Nephron progenitor cell (in vitro differentiated cells): Measurements from ENCODE around the gene PITX1.
"Not testable (repeated sequence)": the region's sequence is repeated elsewhere in the genome, so short reads cannot be mapped to it uniquely, and the experiment has no call there.

Experiments
- DNase-seq: peaks from one replicate; pipeline ENCODE4 v3.0.0; 2021
- H3K27ac Mint-ChIP-seq: 2 replicates; pipeline ENCODE4 v1.8.0; 2021; ENCODE audit warnings: mild to moderate bottlenecking, moderate library complexity, mixed read lengths
- H3K27me3 Mint-ChIP-seq: 2 replicates; pipeline ENCODE4 v1.8.0; 2021; ENCODE audit warnings: mild to moderate bottlenecking, low read depth, mixed read lengths; ENCODE audit not compliant: poor library complexity
- H3K36me3 Mint-ChIP-seq: 2 replicates; pipeline ENCODE4 v1.8.0; 2021; ENCODE audit warnings: low read depth, mixed read lengths
- H3K4me1 Mint-ChIP-seq: 2 replicates; pipeline ENCODE4 v1.8.0; 2021; ENCODE audit warnings: mixed read lengths
- H3K4me3 Mint-ChIP-seq: 2 replicates; pipeline ENCODE4 v1.8.0; 2021; ENCODE audit warnings: mild to moderate bottlenecking, moderate library complexity, mixed read lengths
- H3K9me3 Mint-ChIP-seq: 2 replicates; pipeline ENCODE4 v1.8.0; 2021; ENCODE audit warnings: mild to moderate bottlenecking, moderate library complexity, mixed read lengths
- TF ChIP-seq, protein P1 (sequence below): fragments of 200-600 bp; sonication (generic); IDR thresholded peaks from 2 replicates; pipeline ENCODE4 v1.5.0; 2021; ENCODE audit warnings: antibody characterized with exemption

PITX1 gene

DNA sequence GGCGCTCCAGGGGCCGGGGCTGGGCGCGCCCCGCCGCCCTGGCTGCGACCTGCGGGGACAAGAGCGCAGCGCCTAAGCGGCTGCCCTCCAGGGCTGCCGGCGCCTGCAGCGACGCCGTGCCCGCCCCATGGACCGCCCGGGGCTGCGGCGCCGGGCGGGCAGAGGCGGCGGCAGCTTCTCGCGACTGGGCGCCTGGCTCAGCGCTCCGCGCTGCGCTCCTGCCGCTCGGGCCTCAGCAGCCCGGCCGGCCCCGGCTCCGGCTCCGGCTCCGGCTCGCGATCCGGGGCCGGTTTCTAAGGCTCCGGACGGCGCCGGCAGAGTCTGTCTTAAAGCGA, at the start of gene PITX1:
Gene PITX1, minus strand, starts transcription at position 328 of the 335 bp plus-strand sequence. CDS start 347 bp downstream, outside the sequence.
- Mint-ChIP-seq H3K27ac (no peak within 1 kb of the TSS), H3K27me3 (peaks cover 94% of the 10 kb centered on the region), H3K36me3 (no peaks in the 10 kb centered on the region), H3K4me3 (peak within 1 kb of the TSS; percentile 82), H3K9me3 (peaks cover 3% of the 10 kb centered on the region), H3K4me1 (peaks cover 37% of the 10 kb centered on the region)
- TF ChIP-seq, protein P1, sequence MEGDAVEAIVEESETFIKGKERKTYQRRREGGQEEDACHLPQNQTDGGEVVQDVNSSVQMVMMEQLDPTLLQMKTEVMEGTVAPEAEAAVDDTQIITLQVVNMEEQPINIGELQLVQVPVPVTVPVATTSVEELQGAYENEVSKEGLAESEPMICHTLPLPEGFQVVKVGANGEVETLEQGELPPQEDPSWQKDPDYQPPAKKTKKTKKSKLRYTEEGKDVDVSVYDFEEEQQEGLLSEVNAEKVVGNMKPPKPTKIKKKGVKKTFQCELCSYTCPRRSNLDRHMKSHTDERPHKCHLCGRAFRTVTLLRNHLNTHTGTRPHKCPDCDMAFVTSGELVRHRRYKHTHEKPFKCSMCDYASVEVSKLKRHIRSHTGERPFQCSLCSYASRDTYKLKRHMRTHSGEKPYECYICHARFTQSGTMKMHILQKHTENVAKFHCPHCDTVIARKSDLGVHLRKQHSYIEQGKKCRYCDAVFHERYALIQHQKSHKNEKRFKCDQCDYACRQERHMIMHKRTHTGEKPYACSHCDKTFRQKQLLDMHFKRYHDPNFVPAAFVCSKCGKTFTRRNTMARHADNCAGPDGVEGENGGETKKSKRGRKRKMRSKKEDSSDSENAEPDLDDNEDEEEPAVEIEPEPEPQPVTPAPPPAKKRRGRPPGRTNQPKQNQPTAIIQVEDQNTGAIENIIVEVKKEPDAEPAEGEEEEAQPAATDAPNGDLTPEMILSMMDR = no peak
- no peak for DNase-seq

DNA sequence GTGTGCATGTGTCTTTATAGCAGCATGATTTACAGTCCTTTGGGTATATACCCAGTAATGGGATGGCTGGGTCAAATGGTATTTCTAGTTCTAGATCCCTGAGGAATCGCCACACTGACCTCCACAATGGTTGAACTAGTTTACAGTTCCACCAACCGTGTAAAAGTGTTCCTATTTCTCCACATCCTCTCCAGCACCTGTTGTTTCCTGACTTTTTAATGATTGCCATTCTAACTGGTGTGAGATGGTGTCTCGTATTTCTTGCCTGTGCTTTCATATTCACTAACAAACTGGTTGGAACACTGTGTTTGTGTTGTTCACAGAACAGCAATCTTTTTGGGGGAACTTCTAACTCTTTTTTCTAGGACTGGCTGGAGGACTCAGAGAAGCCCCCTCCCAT, 49.3 kb upstream of the PITX1 start:
- not testable (repeated sequence) for DNase-seq, H3K36me3 Mint-ChIP-seq, H3K27ac Mint-ChIP-seq, H3K4me3 Mint-ChIP-seq, H3K4me1 Mint-ChIP-seq
- Mint-ChIP-seq H3K27me3 (peaks cover 34% of the 10 kb centered on the region), H3K9me3 (peaks cover 31% of the 10 kb centered on the region)

DNA sequence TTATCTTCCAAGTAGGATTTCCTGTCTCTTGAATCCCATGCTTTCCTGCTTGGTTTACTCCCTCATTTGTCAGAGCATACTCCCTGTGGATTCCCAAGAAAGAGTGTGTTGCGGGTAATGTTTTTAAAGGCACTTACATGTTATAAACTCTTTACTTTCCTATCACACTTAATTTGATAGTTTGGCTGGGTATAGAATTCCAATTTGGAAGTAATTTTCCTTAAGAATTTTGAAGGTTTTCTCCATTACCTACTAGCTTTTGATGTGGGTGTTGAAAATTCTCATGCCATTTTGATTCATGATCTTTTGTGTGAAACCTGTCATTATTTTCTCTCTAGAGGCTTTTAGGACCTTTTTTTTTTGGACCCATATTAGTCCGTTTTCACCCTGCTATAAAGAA, 47.2 kb upstream of the PITX1 start:
- peaks cover 5% of the 10 kb centered on the region for H3K36me3 Mint-ChIP-seq
- no peak overlapping the region for H3K27ac Mint-ChIP-seq
- H3K4me3 Mint-ChIP-seq = no peak overlapping the region
- TF ChIP-seq, protein P1 = no peak
- no peak for DNase-seq
- peaks cover 33% of the 10 kb centered on the region for H3K27me3 Mint-ChIP-seq
- peaks cover 31% of the 10 kb centered on the region for H3K9me3 Mint-ChIP-seq
- no peaks in the 10 kb centered on the region for H3K4me1 Mint-ChIP-seq

DNA sequence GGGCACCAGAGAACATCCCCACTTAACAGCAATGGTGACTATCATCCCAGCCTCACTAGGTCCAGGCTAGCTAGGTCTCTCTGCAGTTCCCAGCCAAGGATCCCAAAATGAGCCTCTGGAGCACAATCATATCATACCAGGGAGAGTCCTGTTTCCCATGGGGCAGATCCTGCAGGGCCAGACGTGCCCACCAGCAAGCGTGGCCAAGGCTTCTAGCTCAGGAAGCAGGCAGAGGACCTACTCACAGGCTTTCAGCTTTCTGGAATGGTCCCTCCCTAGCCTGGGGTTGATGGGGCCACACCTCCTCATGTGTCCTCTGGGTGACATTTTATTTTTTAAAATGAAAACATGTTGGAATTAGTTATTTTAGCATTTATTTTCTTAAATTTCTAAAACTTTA, 45.7 kb upstream of the PITX1 start:
- Mint-ChIP-seq H3K9me3 (peaks cover 31% of the 10 kb centered on the region), H3K27ac (no peak overlapping the region)
- TF ChIP-seq, protein P1 = no peak

DNA sequence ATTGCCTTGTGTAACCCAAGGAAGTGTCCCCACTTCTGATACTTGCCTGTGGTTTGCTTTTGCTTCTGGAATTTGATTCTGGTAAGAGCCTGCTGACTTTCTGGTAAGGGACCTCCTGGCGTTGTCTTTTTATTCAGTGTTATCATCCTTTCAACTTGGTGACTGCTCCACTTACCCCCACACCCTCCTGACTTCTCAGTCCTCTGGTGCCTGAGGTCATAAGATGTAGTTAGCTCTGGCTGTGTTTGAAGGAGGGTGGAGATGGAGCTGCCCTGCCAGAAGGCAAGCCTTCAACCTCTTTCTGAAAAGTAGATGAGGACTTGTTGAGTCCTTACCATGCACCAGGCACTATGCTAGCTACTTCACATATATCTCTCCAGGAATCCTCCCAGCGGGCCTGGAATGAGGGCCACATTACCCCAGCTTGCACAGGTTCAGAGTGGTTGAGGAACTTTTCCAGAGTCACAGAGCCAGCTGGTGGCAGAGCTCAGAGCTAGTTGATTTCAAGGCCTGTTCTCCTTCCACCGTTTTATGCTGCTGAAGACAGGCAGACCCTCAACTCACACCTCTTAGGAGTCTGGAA, 45.2 kb upstream of the PITX1 start:
- Mint-ChIP-seq H3K27me3 (peaks cover 33% of the 10 kb centered on the region), H3K9me3 (peaks cover 31% of the 10 kb centered on the region), H3K36me3 (peaks cover 5% of the 10 kb centered on the region), H3K4me3 (no peak overlapping the region), H3K4me1 (no peaks in the 10 kb centered on the region), H3K27ac (no peak overlapping the region)
- TF ChIP-seq, protein P1 = no peak
- no peak for DNase-seq

More for the DNA sequence above, 45.7 kb upstream of the PITX1 start:
- no peak overlapping the region for H3K4me3 Mint-ChIP-seq
- peaks cover 31% of the 10 kb centered on the region for H3K27me3 Mint-ChIP-seq
- peaks cover 5% of the 10 kb centered on the region for H3K36me3 Mint-ChIP-seq
- no peaks in the 10 kb centered on the region for H3K4me1 Mint-ChIP-seq
- no peak for DNase-seq

DNA sequence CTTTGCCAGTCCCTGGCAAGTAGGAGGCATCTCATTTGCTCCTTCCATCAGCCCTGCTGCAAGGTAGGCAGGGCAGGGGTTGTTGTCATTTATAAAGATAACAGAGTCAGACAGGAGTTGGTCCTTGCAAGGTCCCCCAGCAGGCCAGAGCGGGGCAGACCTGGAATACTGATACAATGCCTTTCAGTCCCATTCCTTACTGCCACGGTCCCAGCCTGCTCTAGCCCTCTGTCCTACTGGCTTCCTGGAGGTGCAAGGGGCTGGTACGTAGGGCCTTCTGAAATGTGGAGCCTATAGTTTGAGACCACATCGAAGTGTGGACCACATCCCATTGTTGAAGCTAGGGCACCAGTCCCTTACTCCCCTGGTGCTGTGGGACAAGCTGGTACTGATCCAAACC, 42.8 kb upstream of the PITX1 start:
- Mint-ChIP-seq H3K4me3 (no peak overlapping the region), H3K36me3 (no peaks in the 10 kb centered on the region), H3K4me1 (no peaks in the 10 kb centered on the region), H3K27ac (no peak overlapping the region), H3K27me3 (peaks cover 53% of the 10 kb centered on the region), H3K9me3 (peaks cover 17% of the 10 kb centered on the region)
- TF ChIP-seq, protein P1 = no peak
- DNase-seq = no peak
